Neural progenitor cell (in vitro differentiated cells): ENCODE results near the gene MADD.

ENCODE experiments used
- EZH2 ChIP-seq: fragments of 200-600 bp; sonication (generic); IDR thresholded peaks from 2 replicates; pipeline ENCODE4 v1.6.1; 2017; ENCODE audit warnings: antibody characterized with exemption, mild to moderate bottlenecking, moderate library complexity
- EZH2phosphoT487 ChIP-seq: fragments of 200-600 bp; sonication (generic); IDR thresholded peaks from 2 replicates; pipeline ENCODE4 v1.6.1; 2017; ENCODE audit warnings: antibody characterized with exemption
- TF ChIP-seq, protein P1 (sequence below): fragments of 200-600 bp; sonication (generic); IDR thresholded peaks from 2 replicates; pipeline ENCODE4 v1.5.1; 2017; ENCODE audit warnings: antibody characterized with exemption, mild to moderate bottlenecking

DNA sequence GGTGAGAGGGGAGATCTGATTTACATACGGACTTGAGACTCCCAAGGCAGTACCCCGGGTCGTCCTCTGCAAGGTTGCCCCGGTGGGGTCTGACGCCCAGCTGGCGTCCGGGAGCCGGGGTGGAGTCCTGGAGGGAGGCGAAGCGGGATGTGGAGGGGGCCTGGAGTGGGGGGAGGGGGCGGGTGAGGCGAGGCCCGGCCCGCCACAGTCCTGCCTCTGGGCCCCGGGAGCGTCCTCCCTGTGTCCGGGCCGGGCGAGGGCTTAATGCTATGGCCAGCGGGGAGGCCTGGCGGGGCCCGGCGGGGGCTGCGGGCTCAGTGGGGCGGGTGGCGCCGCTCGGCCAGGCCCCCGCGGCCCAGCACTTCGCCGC is 85.0 kb downstream of the MADD start:
- TF ChIP-seq, protein P1, sequence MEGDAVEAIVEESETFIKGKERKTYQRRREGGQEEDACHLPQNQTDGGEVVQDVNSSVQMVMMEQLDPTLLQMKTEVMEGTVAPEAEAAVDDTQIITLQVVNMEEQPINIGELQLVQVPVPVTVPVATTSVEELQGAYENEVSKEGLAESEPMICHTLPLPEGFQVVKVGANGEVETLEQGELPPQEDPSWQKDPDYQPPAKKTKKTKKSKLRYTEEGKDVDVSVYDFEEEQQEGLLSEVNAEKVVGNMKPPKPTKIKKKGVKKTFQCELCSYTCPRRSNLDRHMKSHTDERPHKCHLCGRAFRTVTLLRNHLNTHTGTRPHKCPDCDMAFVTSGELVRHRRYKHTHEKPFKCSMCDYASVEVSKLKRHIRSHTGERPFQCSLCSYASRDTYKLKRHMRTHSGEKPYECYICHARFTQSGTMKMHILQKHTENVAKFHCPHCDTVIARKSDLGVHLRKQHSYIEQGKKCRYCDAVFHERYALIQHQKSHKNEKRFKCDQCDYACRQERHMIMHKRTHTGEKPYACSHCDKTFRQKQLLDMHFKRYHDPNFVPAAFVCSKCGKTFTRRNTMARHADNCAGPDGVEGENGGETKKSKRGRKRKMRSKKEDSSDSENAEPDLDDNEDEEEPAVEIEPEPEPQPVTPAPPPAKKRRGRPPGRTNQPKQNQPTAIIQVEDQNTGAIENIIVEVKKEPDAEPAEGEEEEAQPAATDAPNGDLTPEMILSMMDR, result no peak
- no peak for TF ChIP-seq EZH2
- TF ChIP-seq EZH2phosphoT487, result no peak
